ACHN (cell line): ENCODE measurements around the gene ATXN10.
"Not testable (repeated sequence)": the region's sequence is repeated elsewhere in the genome, so short reads cannot be mapped to it uniquely, and the experiment has no call there.

Experiments
- DNase-seq: peaks from one replicate; pipeline ENCODE4 v3.0.0-alpha.2; 2015
- in situ Hi-C: cut with HindIII; loops from 2 replicates; pipeline ENCODE4 v1.10.0; 2017; ENCODE audit warnings: low sequenced_read_pairs, low pct_ligation_motif_present, low pct_unique_long_range_greater_than_20kb

Gene ATXN10

GRCh38 chr22:45640941-45641621, 30.6 kb upstream of the ATXN10 start:
- in situ Hi-C loops = no loop called here

DNA sequence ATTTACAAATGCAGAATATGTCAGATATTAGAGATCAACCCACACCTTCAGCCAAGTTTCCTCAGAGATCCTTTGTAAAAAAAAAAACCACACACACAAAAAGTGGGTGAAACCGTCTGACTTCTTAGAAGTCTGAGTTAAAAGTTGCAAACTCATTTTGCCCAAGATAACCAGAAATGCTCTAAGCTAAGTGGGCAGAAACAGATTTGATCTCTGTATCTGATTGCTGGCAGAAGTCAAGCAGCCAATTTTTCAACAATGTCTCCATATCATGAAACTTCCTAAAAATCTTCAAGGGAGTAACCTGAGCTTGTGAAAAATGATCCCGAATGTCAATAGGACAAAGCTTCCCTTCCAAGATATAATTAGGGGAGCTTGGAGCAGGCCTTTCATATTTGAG, 28.6 kb upstream of the ATXN10 start:
- in situ Hi-C loops = no loop called here
- no peak for DNase-seq

More at GRCh38 chr22:45640941-45641621, 30.6 kb upstream of the ATXN10 start:
- no peak for DNase-seq

DNA sequence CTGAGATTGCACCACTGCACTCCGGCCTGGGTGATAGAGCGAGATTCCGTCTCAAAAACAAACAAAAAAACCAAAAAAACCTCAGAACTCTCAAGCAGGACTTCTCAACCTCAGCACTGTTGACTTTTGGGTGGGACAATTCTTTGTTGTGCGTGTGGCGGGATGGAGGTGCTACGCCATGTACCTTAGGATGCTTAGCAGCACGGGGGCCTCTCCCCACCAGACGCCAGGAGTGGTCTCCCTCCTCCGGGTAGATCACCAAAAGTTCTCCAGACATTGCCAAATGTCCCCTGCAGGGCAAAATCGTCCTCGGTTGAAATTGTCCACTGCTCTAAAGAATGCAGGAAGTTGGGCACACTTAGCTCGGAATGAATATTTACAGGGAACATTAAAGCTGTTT, 26.9 kb upstream of the ATXN10 start:
- in situ Hi-C loops = no loop called here
- no peak for DNase-seq

GRCh38 chr22:45645150-45645525, 26.5 kb upstream of the ATXN10 start:
- in situ Hi-C loops = no loop called here

GRCh38 chr22:45645526-45646414, 25.9 kb upstream of the ATXN10 start:
- DNase-seq = peak; percentile 54

More at GRCh38 chr22:45645150-45645525, 26.5 kb upstream of the ATXN10 start:
- DNase-seq = no peak

DNA sequence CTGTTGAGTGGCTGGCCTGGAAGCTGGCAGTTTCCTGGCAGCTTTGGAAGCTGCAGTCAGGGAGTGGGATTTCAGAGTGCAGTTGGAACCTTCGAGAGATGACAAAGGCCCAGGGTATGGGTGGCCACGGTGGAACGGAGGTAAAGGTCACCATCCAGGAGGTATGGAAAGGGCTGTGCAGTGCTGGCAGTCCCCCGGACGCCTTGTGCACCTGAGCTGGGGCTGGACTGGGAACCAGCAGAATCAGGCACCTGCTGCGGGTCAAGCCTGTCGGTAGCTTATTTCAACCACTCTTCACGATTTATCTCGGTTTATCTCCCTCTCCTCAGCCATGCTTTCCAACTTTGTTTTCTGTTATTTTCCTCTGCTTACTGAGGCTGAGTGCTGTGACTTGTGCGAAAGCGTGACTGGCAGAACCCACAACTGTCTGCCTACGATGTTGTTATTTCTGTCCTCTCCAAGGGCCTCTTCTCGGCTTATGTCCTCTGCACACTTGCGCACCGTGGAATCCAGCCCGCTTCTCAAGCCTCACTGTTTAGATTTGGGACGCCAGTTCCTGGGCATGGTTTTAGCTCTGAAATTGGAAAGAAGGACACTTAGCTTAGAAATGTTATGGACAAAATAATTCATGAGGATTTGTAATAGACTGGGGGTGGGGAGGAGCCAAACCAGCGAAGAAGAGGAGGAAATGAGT, 24.0 kb upstream of the ATXN10 start:
- in situ Hi-C loops = no loop called here

More at GRCh38 chr22:45645526-45646414, 25.9 kb upstream of the ATXN10 start:
- in situ Hi-C loops = no loop called here

GRCh38 chr22:45648301-45649117, 23.1 kb upstream of the ATXN10 start:
- in situ Hi-C loops = no loop called here

More for the DNA sequence above, 24.0 kb upstream of the ATXN10 start:
- DNase-seq = no peak

DNA sequence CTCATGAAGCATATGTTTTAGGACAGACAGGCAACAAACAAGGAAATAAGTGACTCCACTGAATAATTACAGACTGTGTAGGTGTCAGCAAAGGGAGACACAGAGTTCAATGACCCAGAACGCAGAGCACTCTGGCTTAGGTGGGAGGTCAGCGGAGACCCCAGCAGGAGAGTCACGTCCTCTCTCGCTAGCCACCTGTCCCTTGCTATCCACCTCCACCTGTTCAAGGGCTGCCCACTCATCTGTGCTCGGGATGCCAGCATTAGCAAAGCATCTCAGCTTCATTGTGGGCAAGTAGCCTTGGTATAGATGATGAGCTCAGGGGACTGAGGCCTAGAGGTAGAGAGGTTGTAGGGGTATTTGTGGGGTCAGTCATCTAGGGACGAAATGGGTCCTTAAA, 21.8 kb upstream of the ATXN10 start:
- no peak for DNase-seq
- in situ Hi-C loops = no loop called here

More at GRCh38 chr22:45648301-45649117, 23.1 kb upstream of the ATXN10 start:
- DNase-seq = no peak

- in situ Hi-C loops = no loop called here
- no peak for DNase-seq
Measured at GRCh38 chr22:45650721-45651120, 20.9 kb upstream of the ATXN10 start.

GRCh38 chr22:45651931-45652528, 19.6 kb upstream of the ATXN10 start:
- in situ Hi-C loops = no loop called here

DNA sequence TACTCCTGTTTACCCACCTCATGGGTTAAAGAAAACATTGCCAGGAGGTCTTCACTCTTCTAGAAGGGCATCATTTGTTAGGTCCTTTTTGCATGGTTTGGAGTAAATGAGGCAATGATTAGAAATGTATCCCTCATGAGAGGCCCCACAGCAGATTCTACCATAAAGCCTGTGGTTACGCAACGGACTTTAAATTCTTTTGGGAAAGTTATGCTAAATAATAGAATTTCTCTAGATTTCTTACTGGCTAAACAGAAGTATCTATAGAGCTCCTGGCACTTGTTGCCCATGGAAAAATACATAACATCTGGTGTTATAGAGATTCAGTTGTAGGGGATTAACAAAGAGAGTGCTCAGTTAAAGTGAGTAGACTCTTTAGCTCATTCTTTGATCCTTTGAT, 15.1 kb upstream of the ATXN10 start:
- in situ Hi-C loops = no loop called here
- DNase-seq = no peak

More at GRCh38 chr22:45651931-45652528, 19.6 kb upstream of the ATXN10 start:
- no peak for DNase-seq

DNA sequence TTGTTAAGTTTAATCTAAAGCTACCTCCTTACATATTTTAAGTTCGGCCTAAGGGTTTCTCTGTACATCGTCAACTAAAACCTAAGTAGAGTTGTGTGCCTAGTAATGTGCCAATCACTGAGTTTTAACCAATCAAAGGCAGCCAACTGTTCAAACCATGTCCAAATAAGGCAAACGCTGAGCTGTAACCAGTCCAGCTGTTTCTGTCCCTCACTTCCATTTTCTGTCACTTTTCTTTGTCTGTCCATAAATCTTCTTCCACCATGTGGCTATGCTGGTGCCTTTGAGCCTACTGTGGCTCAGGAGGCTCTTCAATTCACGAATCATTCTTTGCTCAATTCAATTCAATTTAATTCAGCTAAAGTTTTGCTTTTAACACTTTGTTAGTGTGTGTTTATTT, 13.9 kb upstream of the ATXN10 start:
- in situ Hi-C loops = no loop called here
- no peak for DNase-seq

DNA sequence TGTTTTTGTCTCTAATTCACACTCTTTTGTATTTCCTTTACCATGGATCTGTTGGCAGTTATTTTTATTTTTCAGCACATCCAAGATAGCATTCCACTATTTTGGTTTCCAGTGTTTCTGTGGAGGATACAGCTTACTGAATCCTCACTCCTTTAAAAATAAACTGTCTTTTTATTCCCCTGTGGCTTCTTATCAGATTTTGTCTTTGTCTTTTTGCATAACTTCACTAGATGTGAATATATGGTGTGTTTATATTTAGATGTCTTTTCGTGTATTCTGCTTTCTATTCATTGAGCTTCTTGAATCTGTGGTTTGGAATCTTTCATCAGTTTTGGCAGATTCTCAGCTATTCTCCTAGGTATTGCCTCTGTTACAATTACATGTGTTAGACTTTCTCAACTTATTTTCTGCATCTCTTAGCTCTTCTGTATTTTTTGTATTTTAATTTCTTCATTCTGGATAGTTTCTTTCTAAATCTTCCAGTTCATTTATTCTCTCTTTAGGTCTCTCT, 7.4 kb upstream of the ATXN10 start:
- in situ Hi-C loops = no loop called here
- no peak for DNase-seq

- in situ Hi-C loops = no loop called here
- DNase-seq = no peak
Measured at GRCh38 chr22:45667486-45667885, 4.1 kb upstream of the ATXN10 start.

- in situ Hi-C loops, DNase-seq: not testable (repeated sequence)
Measured at GRCh38 chr22:45670363-45670762, 1.3 kb upstream of the ATXN10 start.

DNA sequence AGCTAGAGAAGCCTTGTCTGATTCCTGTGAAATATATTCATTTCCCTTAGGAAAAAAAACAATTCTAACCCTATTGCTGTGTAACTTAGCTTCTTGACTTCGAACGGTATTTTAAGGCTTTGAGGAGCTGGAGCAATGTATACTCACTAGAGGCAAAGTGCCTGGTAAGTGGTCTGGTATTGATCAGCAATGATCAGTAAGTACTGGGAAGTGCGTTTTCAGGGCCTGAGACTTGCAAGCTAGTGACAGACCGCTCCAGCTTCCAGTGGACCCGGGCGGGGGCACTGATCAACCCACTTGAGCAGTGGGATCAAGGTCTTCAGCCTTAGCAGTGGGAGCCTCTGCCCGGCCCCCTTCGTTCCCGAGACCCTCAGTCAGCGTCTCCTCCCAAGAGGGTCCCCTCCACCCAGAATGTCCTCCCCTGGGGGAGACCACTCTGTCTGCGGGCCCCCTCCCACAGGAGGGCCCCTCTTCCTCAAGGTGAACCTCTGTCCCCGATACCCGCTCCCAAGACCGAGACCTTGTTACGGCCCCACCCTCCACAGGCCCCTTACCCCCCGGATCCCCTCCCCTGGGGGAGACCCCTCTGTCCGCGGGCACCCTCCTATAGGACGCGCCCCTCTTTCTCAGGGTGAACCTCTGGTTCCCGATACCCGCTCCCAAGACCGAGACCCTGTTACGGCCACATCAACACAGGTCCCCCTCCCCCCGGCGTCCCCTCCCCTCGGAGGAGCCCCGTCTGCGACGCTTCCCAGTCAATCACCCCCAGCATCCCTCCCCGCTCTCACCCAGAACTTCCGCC, 452 bp upstream of the ATXN10 start:
- in situ Hi-C loops = no loop called here
- no peak for DNase-seq
